ENCODE measurements around the gene SLC13A3.

The SLC13A3 gene

GRCh38 chr20:46657137-46657536 is 5.9 kb upstream of the SLC13A3 start:
- no peak for DNase-seq (ENCODE audit: low read depth in 2 of 2)
- TF ChIP-seq CTCF (IDR thresholded peaks at IDR 0.05; ENCODE audit: low read depth, low read length): no peak
- no peak overlapping the region for H3K4me3 ChIP-seq (replicated peaks in 1 of 2; ENCODE audit: low read depth in 2 of 2, low read length in 2 of 2)

GRCh38 chr20:46652699-46653098 is 1.4 kb upstream of the SLC13A3 start:
- no peak overlapping the region for H3K4me3 ChIP-seq (replicated peaks in 1 of 2; ENCODE audit: low read depth in 2 of 2, low read length in 2 of 2)
- no peak for TF ChIP-seq CTCF (IDR thresholded peaks at IDR 0.05; ENCODE audit: low read depth, low read length)
- peak in 1 of 2 donors; percentile 12 for DNase-seq (ENCODE audit: low read depth in 2 of 2)

GRCh38 chr20:46650575-46651090 is 626 bp downstream of the SLC13A3 start:
- no peak for TF ChIP-seq CTCF (IDR thresholded peaks at IDR 0.05; ENCODE audit: low read depth, low read length)
- no peak overlapping the region for H3K4me3 ChIP-seq (replicated peaks in 1 of 2; ENCODE audit: low read depth in 2 of 2, low read length in 2 of 2)

GRCh38 chr20:46649965-46650542 is 1.2 kb downstream of the SLC13A3 start:
- H3K4me3 ChIP-seq (replicated peaks in 1 of 2; ENCODE audit: low read depth in 2 of 2, low read length in 2 of 2): no peak overlapping the region
- no peak for DNase-seq (ENCODE audit: low read depth in 2 of 2)
- TF ChIP-seq CTCF (IDR thresholded peaks at IDR 0.05; ENCODE audit: low read depth, low read length): no peak

More at GRCh38 chr20:46650575-46651090, 626 bp downstream of the SLC13A3 start:
- no peak for DNase-seq (ENCODE audit: low read depth in 2 of 2)

- TF ChIP-seq CTCF (IDR thresholded peaks at IDR 0.05; ENCODE audit: low read depth, low read length): no peak
- no peak overlapping the region for H3K4me3 ChIP-seq (replicated peaks in 1 of 2; ENCODE audit: low read depth in 2 of 2, low read length in 2 of 2)
- DNase-seq (ENCODE audit: low read depth in 2 of 2): no peak
Observed at GRCh38 chr20:46649650-46649949, 1.7 kb downstream of the SLC13A3 start.

GRCh38 chr20:46648903-46649649 is 2.2 kb downstream of the SLC13A3 start:
- no peak for DNase-seq (ENCODE audit: low read depth in 2 of 2)
- no peak for TF ChIP-seq CTCF (IDR thresholded peaks at IDR 0.05; ENCODE audit: low read depth, low read length)
- no peak overlapping the region for H3K4me3 ChIP-seq (replicated peaks in 1 of 2; ENCODE audit: low read depth in 2 of 2, low read length in 2 of 2)
